ENCODE data around the gene TBC1D16. TPM values are rescaled to one million over a fixed set of nuclear protein-coding genes. Genes with fewer than 3 reads are reported as not detected.
A peak's percentile ranks its signal among the peaks of the same experiment; 100 is the strongest.

Gene TBC1D16
- total and polyA plus RNA-seq, 2 donors (not counting 1 experiment from before 2014, with no cell fraction given): 0.82 to 2.7 TPM

- peak overlapping the region; percentile 97 for H3K27ac Mint-ChIP-seq
- WGBS (ENCODE audit: insufficient coverage): 2% methylated on average over 12 of the region's 16 CpGs
- H3K79me2 ChIP-seq (ENCODE audit: control insufficient read depth, insufficient read depth, low read length): no peaks in the 10 kb centered on the region
- H3K4me1 ChIP-seq (ENCODE audit: control insufficient read depth in 2 of 2, insufficient read depth in 2 of 2, low read length in 2 of 2): peaks cover 59 to 78% of the 10 kb centered on the region in 2 donors
- ATAC-seq (ENCODE audit: low read depth) (peak; percentile 68), DNase-seq (peak; percentile 80)
- no peaks in the 10 kb centered on the region for H3K9me3 Mint-ChIP-seq (ENCODE audit: insufficient read depth)
- peaks cover 82% of the 10 kb centered on the region for H3K4me1 Mint-ChIP-seq
- CTCF ChIA-PET: interaction anchor here (0.6 to 1.9 kb wide), 4 partner anchors 28 to 93 kb away, joined by 3 to 11 read pairs (median 4); no protein-coding TSS in a partner anchor
- no peaks in the 10 kb centered on the region for H4K20me1 ChIP-seq (ENCODE audit: control insufficient read depth, insufficient read depth, low read length, poor library complexity, severe bottlenecking)
- intact Hi-C loops (cut with micrococcal nuclease): loop anchor here (2.0 kb wide), 1 partner anchor 60 kb away; no protein-coding TSS in a partner anchor
- peak overlapping the region; percentile 38 for H2AFZ ChIP-seq (ENCODE audit: insufficient read depth, low read depth, low read length, poor library complexity, severe bottlenecking)
- peaks cover 0 to 11% (median 0%) of the 10 kb centered on the region in 4 experiments for H3K27me3 ChIP-seq (replicated peaks in 1 of 4; ENCODE audit: control extremely low read depth in 1 of 4, control insufficient read depth in 3 of 4, insufficient read depth in 4 of 4, low read length in 3 of 4)
- POLR2A ChIA-PET: interaction anchor here (0.5 to 0.8 kb wide), 3 partner anchors 138 to 1106 kb away, joined by 3 to 7 read pairs (median 3); no protein-coding TSS in a partner anchor
- H3K9ac ChIP-seq (ENCODE audit: low read length): peak overlapping the region; percentile 60
- H3K27ac ChIP-seq (ENCODE audit: low read length in 2 of 2): peak overlapping the region; percentile 85 to 95
- H3K4me3 ChIP-seq (ENCODE audit: control extremely low read depth in 1 of 5, extremely low read depth in 1 of 5, insufficient read depth in 1 of 5, low read depth in 2 of 5, low read length in 4 of 5): peak overlapping the region in 4 of 5 experiments; percentile 40 to 54 (median 48)
- peak overlapping the region; percentile 88 for H3K4me3 Mint-ChIP-seq
- peaks cover 0 to 9% (median 0%) of the 10 kb centered on the region in 3 donors for H3K9me3 ChIP-seq (ENCODE audit: control extremely low read depth in 1 of 3, control insufficient read depth in 2 of 3, insufficient read depth in 1 of 3, low read length in 2 of 3)
- TF ChIP-seq CTCF (IDR thresholded peaks at IDR 0.05) (no peak), EZH2 (IDR thresholded peaks at IDR 0.05; ENCODE audit: borderline replicate concordance, insufficient read depth, low read depth, low read length, poor library complexity, severe bottlenecking) (no peak)
- peaks cover 14% of the 10 kb centered on the region for H3K27me3 Mint-ChIP-seq
- no peaks in the 10 kb centered on the region for H3K36me3 ChIP-seq (replicated peaks in 1 of 2; ENCODE audit: control extremely low read depth in 1 of 2, control insufficient read depth in 1 of 2, extremely low read depth in 1 of 2, insufficient read depth in 2 of 2, low read length in 1 of 2)
- H3K4me2 ChIP-seq (replicated peaks; ENCODE audit: low read depth, low read length, poor library complexity, severe bottlenecking): peak overlapping the region; percentile 80
Observed at GRCh38 chr17:79936641-79937381, 98.9 kb downstream of the TBC1D16 start.

Measured in B cell (primary cell).